HG03280 (cell line): ENCODE results near the gene TMPRSS2.

ENCODE experiments used
- ATAC-seq: cut with Tn5 transposase; IDR thresholded peaks from one replicate; pipeline ENCODE4 v1.9.1; 2021; ENCODE audit warnings: mild to moderate bottlenecking, moderate library complexity; ENCODE audit not compliant: unreplicated experiment

TMPRSS2 gene

GRCh38 chr21:41510500-41510899, 2.5 kb upstream of the TMPRSS2 start:
- ATAC-seq = no peak

- no peak for ATAC-seq
Observed at GRCh38 chr21:41509733-41510132, 1.8 kb upstream of the TMPRSS2 start.

- no peak for ATAC-seq
Observed at GRCh38 chr21:41509145-41509496, 1.2 kb upstream of the TMPRSS2 start.

GRCh38 chr21:41508415-41509144, 622 bp upstream of the TMPRSS2 start:
- no peak for ATAC-seq

- no peak for ATAC-seq
Observed at GRCh38 chr21:41506611-41507520, 1.1 kb downstream of the TMPRSS2 start.

GRCh38 chr21:41506005-41506594, 1.9 kb downstream of the TMPRSS2 start:
- ATAC-seq = no peak

- ATAC-seq = no peak
Observed at GRCh38 chr21:41504030-41504429, 3.9 kb downstream of the TMPRSS2 start.

- ATAC-seq = no peak
Observed at GRCh38 chr21:41503331-41503730, 4.6 kb downstream of the TMPRSS2 start.

GRCh38 chr21:41501919-41502318, 6.0 kb downstream of the TMPRSS2 start:
- ATAC-seq = no peak

- ATAC-seq = no peak
Observed at GRCh38 chr21:41500931-41501381, 7.0 kb downstream of the TMPRSS2 start.

GRCh38 chr21:41500363-41500762, 7.6 kb downstream of the TMPRSS2 start:
- no peak for ATAC-seq

GRCh38 chr21:41499920-41500319, 8.0 kb downstream of the TMPRSS2 start:
- no peak for ATAC-seq

GRCh38 chr21:41497788-41498187, 10.2 kb downstream of the TMPRSS2 start:
- ATAC-seq = no peak

- no peak for ATAC-seq
Observed at GRCh38 chr21:41497008-41497407, 10.9 kb downstream of the TMPRSS2 start.

- no peak for ATAC-seq
Observed at GRCh38 chr21:41494242-41494641, 13.7 kb downstream of the TMPRSS2 start.

- no peak for ATAC-seq
Observed at GRCh38 chr21:41491412-41491811, 16.5 kb downstream of the TMPRSS2 start.

GRCh38 chr21:41490330-41490729, 17.6 kb downstream of the TMPRSS2 start:
- no peak for ATAC-seq

GRCh38 chr21:41489329-41489728, 18.6 kb downstream of the TMPRSS2 start:
- no peak for ATAC-seq

- ATAC-seq = no peak
Observed at GRCh38 chr21:41488080-41488479, 19.9 kb downstream of the TMPRSS2 start.

GRCh38 chr21:41487082-41487481, 20.9 kb downstream of the TMPRSS2 start:
- no peak for ATAC-seq

GRCh38 chr21:41483973-41484372, 24.0 kb downstream of the TMPRSS2 start:
- no peak for ATAC-seq

GRCh38 chr21:41483415-41483814, 24.5 kb downstream of the TMPRSS2 start:
- no peak for ATAC-seq
